ENCODE data around the gene OR52B2. TPM values are rescaled to one million over a fixed set of nuclear protein-coding genes. Genes with fewer than 3 reads are reported as not detected.

OR52B2 gene
- total RNA-seq, 1 experiment from 2014 or later, result not detected

DNA sequence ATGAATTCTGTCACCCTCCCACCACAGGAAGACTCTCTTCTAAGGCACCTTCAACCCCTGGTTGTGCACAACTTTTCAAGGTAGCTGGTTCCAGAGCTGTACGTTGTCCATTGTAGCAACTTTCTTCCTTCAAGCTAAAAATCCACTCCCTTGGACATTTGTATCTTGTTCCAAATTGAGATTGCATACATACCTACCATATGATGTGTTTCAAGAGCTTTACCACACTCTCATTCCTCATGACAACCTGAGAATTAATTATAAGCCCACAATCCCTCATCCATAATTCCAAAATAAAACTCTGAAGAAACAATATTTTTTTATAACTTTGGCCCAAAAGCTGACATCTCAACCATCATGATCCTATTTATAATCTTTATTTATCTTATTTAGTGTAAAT, 31.9 kb upstream of the OR52B2 start:
- no peaks in the 10 kb centered on the region for H3K9me3 ChIP-seq (ENCODE audit: low read length)
- H4K20me1 ChIP-seq (ENCODE audit: low read length), result no peaks in the 10 kb centered on the region
- H3K4me3 ChIP-seq (ENCODE audit: low read length), result no peak overlapping the region
- H3K9ac ChIP-seq (ENCODE audit: low read length), result no peak overlapping the region
- no peaks in the 10 kb centered on the region; the same call in 1 of the 2 replicates for H3K36me3 ChIP-seq (ENCODE audit: low read depth, low read length)
- ATAC-seq (no peak), DNase-seq (no peak)
- no peaks in the 10 kb centered on the region for H3K79me2 ChIP-seq (ENCODE audit: low read length)
- BruUV-seq (replicated peaks), result no TSS peak
- ChIA-PET CTCF (interaction anchor here (1.1 kb wide), 1 partner anchor 161 kb away, joined by 4 read pairs; no protein-coding TSS in a partner anchor), POLR2A (ENCODE audit: unreplicated experiment) (no interaction called here)
- no peaks in the 10 kb centered on the region for H3K9me2 ChIP-seq (replicated peaks; ENCODE audit: low read length)
- H2AFZ ChIP-seq (ENCODE audit: low read length), result no peak overlapping the region
- TF ChIP-seq EZH2phosphoT487 (IDR thresholded peaks at IDR 0.05; ENCODE audit: borderline replicate concordance, low read length), result no peak
- no peak for TF ChIP-seq CTCF (conservative IDR thresholded peaks at IDR 0.05; ENCODE audit: low read depth, low read length)
- no peak for TF ChIP-seq EZH2 (IDR thresholded peaks at IDR 0.05; ENCODE audit: low read length, unreplicated experiment)
- H3K27me3 ChIP-seq (ENCODE audit: low read length), result no peaks in the 10 kb centered on the region
- no peak overlapping the region for H3K27ac ChIP-seq (ENCODE audit: low read length)
- no peaks in the 10 kb centered on the region for H3F3A ChIP-seq (ENCODE audit: low read length, unreplicated experiment)
- intact Hi-C loops (cut with micrococcal nuclease), result no loop called here
- H3K4me1 ChIP-seq (ENCODE audit: insufficient read depth, low read length), result no peaks in the 10 kb centered on the region
- no peak overlapping the region for H3K4me2 ChIP-seq (ENCODE audit: low read length)

- intact Hi-C loops (cut with micrococcal nuclease), result no loop called here
- CTCF ChIA-PET, result interaction anchor here (1.1 kb wide), 1 partner anchor 162 kb away, joined by 4 read pairs; no protein-coding TSS in a partner anchor
- no peaks in the 10 kb centered on the region for H3K9me2 ChIP-seq (replicated peaks; ENCODE audit: low read length)
- POLR2A ChIA-PET (ENCODE audit: unreplicated experiment), result no interaction called here
- no peak overlapping the region for H3K4me2 ChIP-seq (ENCODE audit: low read length)
- H2AFZ ChIP-seq (ENCODE audit: low read length), result no peak overlapping the region
- H3K27me3 ChIP-seq (ENCODE audit: low read length), result no peaks in the 10 kb centered on the region
- no peaks in the 10 kb centered on the region for H4K20me1 ChIP-seq (ENCODE audit: low read length)
- H3K9ac ChIP-seq (ENCODE audit: low read length), result no peak overlapping the region
- TF ChIP-seq CTCF (conservative IDR thresholded peaks at IDR 0.05; ENCODE audit: low read depth, low read length), result no peak
- TF ChIP-seq EZH2 (IDR thresholded peaks at IDR 0.05; ENCODE audit: low read length, unreplicated experiment), result no peak
- TF ChIP-seq EZH2phosphoT487 (IDR thresholded peaks at IDR 0.05; ENCODE audit: borderline replicate concordance, low read length), result no peak
- H3K79me2 ChIP-seq (ENCODE audit: low read length), result no peaks in the 10 kb centered on the region
- no peaks in the 10 kb centered on the region for H3K4me1 ChIP-seq (ENCODE audit: insufficient read depth, low read length)
- no peak overlapping the region for H3K4me3 ChIP-seq (ENCODE audit: low read length)
- DNase-seq (no peak), ATAC-seq (no peak)
- no peaks in the 10 kb centered on the region for H3F3A ChIP-seq (ENCODE audit: low read length, unreplicated experiment)
- H3K27ac ChIP-seq (ENCODE audit: low read length), result no peak overlapping the region
- no TSS peak for BruUV-seq (replicated peaks)
- no peaks in the 10 kb centered on the region for H3K9me3 ChIP-seq (ENCODE audit: low read length)
- H3K36me3 ChIP-seq (ENCODE audit: low read depth, low read length), result no peaks in the 10 kb centered on the region; the same call in 1 of the 2 replicates
Observed at GRCh38 chr11:6201481-6201880, 31.4 kb upstream of the OR52B2 start.

DNA sequence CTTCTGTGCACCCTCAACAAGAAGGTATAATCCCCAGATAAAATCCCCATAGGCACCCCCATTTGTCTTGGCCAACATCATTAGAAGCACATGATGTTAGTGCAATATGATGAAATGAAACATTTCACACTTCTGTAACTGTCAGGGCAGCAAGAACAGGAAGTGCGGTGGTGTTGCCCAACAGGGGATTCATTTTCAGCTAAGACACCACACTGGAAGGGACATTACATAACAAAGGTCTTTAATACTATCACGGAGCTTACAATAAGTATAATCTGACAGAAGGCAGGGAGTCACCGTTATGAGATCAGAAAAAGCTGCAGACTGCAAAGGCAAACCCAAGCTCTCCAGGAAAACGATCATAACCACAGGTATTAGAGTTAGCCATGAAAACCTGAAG, 30.8 kb upstream of the OR52B2 start:
- ATAC-seq, result no peak
- CTCF ChIA-PET, result no interaction called here
- H3F3A ChIP-seq (ENCODE audit: low read length, unreplicated experiment), result no peaks in the 10 kb centered on the region
- no peaks in the 10 kb centered on the region for H3K27me3 ChIP-seq (ENCODE audit: low read length)
- no peak overlapping the region for H3K9ac ChIP-seq (ENCODE audit: low read length)
- TF ChIP-seq EZH2 (IDR thresholded peaks at IDR 0.05; ENCODE audit: low read length, unreplicated experiment), result no peak
- no peak for TF ChIP-seq CTCF (conservative IDR thresholded peaks at IDR 0.05; ENCODE audit: low read depth, low read length)
- TF ChIP-seq EZH2phosphoT487 (IDR thresholded peaks at IDR 0.05; ENCODE audit: borderline replicate concordance, low read length), result no peak
- H3K9me2 ChIP-seq (replicated peaks; ENCODE audit: low read length), result no peaks in the 10 kb centered on the region
- H3K27ac ChIP-seq (ENCODE audit: low read length), result no peak overlapping the region
- H3K9me3 ChIP-seq (ENCODE audit: low read length), result no peaks in the 10 kb centered on the region
- no peak for DNase-seq
- intact Hi-C loops (cut with micrococcal nuclease), result no loop called here
- H3K36me3 ChIP-seq (ENCODE audit: low read depth, low read length), result no peaks in the 10 kb centered on the region; the same call in 1 of the 2 replicates
- no peaks in the 10 kb centered on the region for H3K4me1 ChIP-seq (ENCODE audit: insufficient read depth, low read length)
- POLR2A ChIA-PET (ENCODE audit: unreplicated experiment), result no interaction called here
- no TSS peak for BruUV-seq (replicated peaks)
- H3K4me3 ChIP-seq (ENCODE audit: low read length), result no peak overlapping the region
- no peak overlapping the region for H3K4me2 ChIP-seq (ENCODE audit: low read length)
- no peaks in the 10 kb centered on the region for H4K20me1 ChIP-seq (ENCODE audit: low read length)
- H3K79me2 ChIP-seq (ENCODE audit: low read length), result no peaks in the 10 kb centered on the region
- H2AFZ ChIP-seq (ENCODE audit: low read length), result no peak overlapping the region

Measured in PC-3 (cell line).